Activated T-cell treated with anti-CD3 and anti-CD28 coated beads, Interleukin-2, amount 50 U/mL, for 72 hours (primary cell): ENCODE measurements around the gene PPP3CB. TPM values are rescaled to one million over a fixed set of nuclear protein-coding genes. Genes with fewer than 3 reads are reported as not detected.

Experiments used
- ATAC-seq, 2 donors: fragments of 150-1000 bp; cut with Tn5 transposase; replicated peaks in 1 of 2; 2 replicates each; pipeline ENCODE4 v1.10.0; 2021; ENCODE audit warnings: moderate library complexity in 2 of 2, mild to moderate bottlenecking in 1 of 2
- DNase-seq, 2 donors: peaks; one replicate each; pipeline ENCODE4 v3.0.0; 2021 to 2022; ENCODE audit warnings: mixed read lengths in 1 of 2
- H3K27ac Mint-ChIP-seq: one replicate; pipeline ENCODE4 v1.8.0; 2022; ENCODE audit warnings: mild to moderate bottlenecking, moderate library complexity, mixed read lengths
- H3K27me3 Mint-ChIP-seq: one replicate; pipeline ENCODE4 v1.8.0; 2022; ENCODE audit warnings: low read depth, mixed read lengths
- H3K36me3 Mint-ChIP-seq, 2 donors: one replicate each; pipeline ENCODE4 v1.8.0; 2022; ENCODE audit warnings: mixed read lengths in 2 of 2, mild to moderate bottlenecking in 1 of 2; ENCODE audit not compliant: insufficient read depth in 2 of 2
- H3K4me1 Mint-ChIP-seq: one replicate; pipeline ENCODE4 v1.8.0; 2022; ENCODE audit warnings: low read depth, mixed read lengths
- H3K4me3 Mint-ChIP-seq, 2 donors: one replicate each; pipeline ENCODE4 v1.8.0; 2022; ENCODE audit warnings: mild to moderate bottlenecking in 2 of 2, mixed read lengths in 2 of 2, moderate library complexity in 2 of 2
- H3K9me3 Mint-ChIP-seq, 2 donors: one replicate each; pipeline ENCODE4 v1.8.0; 2022; ENCODE audit warnings: mixed read lengths in 2 of 2
- total RNA-seq, 2 donors: library from RNA; stranded (reverse); gene quantifications; one replicate each; pipeline ENCODE4 v1.2.3, GENCODE V29; 2022

The PPP3CB gene
- 10 to 100 TPM; 42.6 to 45.7 TPM for total RNA-seq

- peak within 1 kb of the TSS; percentile 96 to 99 for H3K4me3 Mint-ChIP-seq
- no peaks in the 10 kb centered on the region for H3K27me3 Mint-ChIP-seq
- peaks cover 2% of the 10 kb centered on the region in 2 donors for H3K36me3 Mint-ChIP-seq
- DNase-seq = peak; percentile 85 to 87
- peak; percentile 78 to 81 for ATAC-seq
- H3K27ac Mint-ChIP-seq = peak within 1 kb of the TSS; percentile 95
- H3K9me3 Mint-ChIP-seq = no peaks in the 10 kb centered on the region
- peaks cover 46% of the 10 kb centered on the region for H3K4me1 Mint-ChIP-seq
These were observed at the start of gene PPP3CB for GRCh38 chr10:73495884-73496674. TSS of gene PPP3CB (minus strand) at chr10:73496024. CDS start at chr10:73495889, 135 bp downstream.

- Mint-ChIP-seq H3K9me3 (no peaks in the 10 kb centered on the region), H3K27ac (no peak overlapping the region), H3K4me3 (no peak overlapping the region), H3K4me1 (no peaks in the 10 kb centered on the region), H3K27me3 (no peaks in the 10 kb centered on the region), H3K36me3 (no peaks in the 10 kb centered on the region)
- no peak for DNase-seq
- no peak for ATAC-seq
These were observed 49.5 kb upstream of the PPP3CB start for GRCh38 chr10:73545357-73545756.

DNA sequence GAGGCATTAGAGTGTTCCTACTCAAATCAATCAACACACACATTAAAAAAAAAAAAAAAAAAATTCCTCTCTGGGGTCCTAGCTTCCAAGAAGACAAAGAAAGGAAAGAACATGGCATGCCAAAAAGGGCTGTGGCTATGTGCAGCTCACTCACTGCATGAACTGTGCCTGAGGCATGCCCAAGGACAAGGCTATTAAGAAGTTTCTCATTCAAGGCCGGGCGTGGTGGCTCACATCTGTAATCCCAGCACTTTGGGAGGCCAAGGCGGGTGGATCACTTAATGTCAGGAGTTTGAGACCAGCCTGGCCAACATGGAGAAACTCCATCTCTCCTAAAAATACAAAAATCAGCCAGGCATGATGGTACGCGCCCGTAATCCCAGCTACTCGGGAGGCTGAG is 41.9 kb upstream of the PPP3CB start:
- Mint-ChIP-seq H3K9me3 (no peaks in the 10 kb centered on the region), H3K4me1 (peaks cover 12% of the 10 kb centered on the region), H3K4me3 (no peak overlapping the region), H3K27ac (no peak overlapping the region), H3K27me3 (no peaks in the 10 kb centered on the region), H3K36me3 (no peaks in the 10 kb centered on the region)
- DNase-seq (no peak), ATAC-seq (no peak)

DNA sequence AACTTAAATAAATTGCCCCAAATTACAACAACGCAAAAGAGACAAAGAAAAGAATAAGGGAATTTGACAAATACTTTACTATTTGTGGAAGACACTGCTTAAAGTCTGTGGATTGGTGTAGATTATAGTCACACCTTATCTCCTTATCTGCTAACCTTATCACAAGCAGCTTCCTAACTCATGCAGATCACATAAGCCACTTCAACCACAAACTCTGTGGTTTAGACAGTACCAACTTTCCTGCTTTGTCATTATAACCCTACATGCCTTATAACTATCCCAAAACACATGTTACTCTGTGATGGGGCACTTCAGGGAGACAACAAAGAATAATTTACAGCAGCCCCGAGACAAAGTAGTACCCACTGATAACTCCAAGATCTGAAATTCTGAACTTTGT is 41.5 kb upstream of the PPP3CB start:
- no peak overlapping the region for H3K27ac Mint-ChIP-seq
- no peaks in the 10 kb centered on the region for H3K9me3 Mint-ChIP-seq
- DNase-seq (no peak), ATAC-seq (peak; percentile 36 to 56)
- H3K27me3 Mint-ChIP-seq = no peaks in the 10 kb centered on the region
- H3K36me3 Mint-ChIP-seq = no peaks in the 10 kb centered on the region
- H3K4me3 Mint-ChIP-seq = no peak overlapping the region
- peaks cover 12% of the 10 kb centered on the region for H3K4me1 Mint-ChIP-seq

DNA sequence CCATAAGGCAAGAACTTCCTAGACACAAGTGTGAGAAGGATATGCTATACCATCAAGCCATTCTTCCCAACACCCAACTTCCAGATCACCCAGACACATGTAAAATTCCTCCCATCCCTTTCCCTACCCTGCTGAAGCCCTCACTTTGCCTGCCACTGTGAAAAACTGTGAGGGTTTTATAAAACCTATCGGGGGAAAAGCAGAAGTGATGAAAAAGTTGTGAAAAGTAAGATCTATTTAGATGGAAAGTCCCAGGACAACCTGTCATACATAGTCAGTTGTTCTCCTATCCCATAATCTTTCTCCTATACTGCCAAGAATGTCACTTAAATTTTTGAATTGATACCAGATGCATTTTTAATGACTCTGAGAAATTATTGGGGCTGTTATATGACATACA is 39.0 kb upstream of the PPP3CB start:
- no peak for ATAC-seq
- peaks cover 12% of the 10 kb centered on the region for H3K4me1 Mint-ChIP-seq
- no peaks in the 10 kb centered on the region for H3K27me3 Mint-ChIP-seq
- no peaks in the 10 kb centered on the region for H3K36me3 Mint-ChIP-seq
- H3K4me3 Mint-ChIP-seq = no peak overlapping the region
- H3K27ac Mint-ChIP-seq = no peak overlapping the region
- DNase-seq = no peak
- no peaks in the 10 kb centered on the region for H3K9me3 Mint-ChIP-seq

DNA sequence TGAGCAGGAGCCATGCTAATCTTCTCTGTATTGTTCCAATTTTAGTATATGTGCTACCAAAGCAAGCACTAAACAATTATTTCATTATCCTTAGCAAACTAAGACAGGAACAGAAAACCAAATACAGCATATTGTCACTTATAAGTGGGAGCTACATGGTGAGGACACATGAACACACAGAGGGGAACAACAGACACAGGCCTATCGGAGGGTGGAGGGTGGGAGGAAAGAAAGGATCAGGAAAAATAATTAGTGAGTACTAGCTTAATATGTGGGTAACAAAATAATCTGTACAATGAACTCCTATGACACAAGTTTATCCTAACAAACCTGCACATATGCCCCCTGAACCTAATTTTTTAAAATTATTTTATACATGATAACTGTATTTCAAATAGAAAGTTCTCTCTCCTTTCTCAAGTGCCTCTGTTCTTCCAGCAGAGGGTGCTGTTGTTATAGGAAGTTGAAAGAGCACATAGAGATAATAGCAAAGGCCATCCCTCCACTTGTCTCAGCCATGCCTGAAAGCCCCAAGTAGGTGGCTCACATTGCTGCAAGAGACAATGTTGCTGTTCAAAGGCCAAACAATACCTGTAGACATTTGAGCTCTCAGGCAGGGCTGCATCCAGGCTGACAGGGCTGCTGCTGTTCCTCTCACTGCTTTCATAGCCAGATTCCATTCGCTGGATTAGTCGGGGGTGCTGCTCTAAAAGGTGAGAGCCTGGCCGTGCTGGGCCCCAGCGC is 33.4 kb upstream of the PPP3CB start:
- Mint-ChIP-seq H3K27ac (no peak overlapping the region), H3K4me3 (no peak overlapping the region), H3K27me3 (no peaks in the 10 kb centered on the region), H3K4me1 (no peaks in the 10 kb centered on the region), H3K36me3 (no peaks in the 10 kb centered on the region), H3K9me3 (no peaks in the 10 kb centered on the region)
- ATAC-seq = peak; percentile 83 to 87
- peak; percentile 43 to 58 for DNase-seq

DNA sequence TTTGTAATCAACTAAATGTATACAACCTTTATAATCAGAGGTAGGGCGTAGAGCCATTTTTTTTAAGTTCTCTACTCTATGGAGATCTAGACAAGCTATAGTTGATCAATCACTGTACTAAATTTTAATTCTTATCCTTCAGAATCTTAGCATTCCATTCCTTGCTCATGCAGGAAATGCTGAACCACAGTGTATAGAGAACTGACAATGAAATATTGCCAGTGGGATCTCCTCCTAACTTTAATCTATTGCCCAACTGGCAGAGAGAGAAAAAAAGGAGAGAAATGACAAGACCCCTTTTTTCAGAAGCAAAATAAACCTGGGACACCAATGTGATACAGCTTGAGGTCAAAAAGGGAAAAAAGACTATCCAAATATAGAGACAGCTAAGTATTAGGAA is 26.4 kb upstream of the PPP3CB start:
- H3K27me3 Mint-ChIP-seq = no peaks in the 10 kb centered on the region
- no peak overlapping the region for H3K4me3 Mint-ChIP-seq
- DNase-seq (no peak), ATAC-seq (no peak)
- H3K36me3 Mint-ChIP-seq = no peaks in the 10 kb centered on the region
- no peaks in the 10 kb centered on the region for H3K9me3 Mint-ChIP-seq
- no peak overlapping the region for H3K27ac Mint-ChIP-seq
- no peaks in the 10 kb centered on the region for H3K4me1 Mint-ChIP-seq

DNA sequence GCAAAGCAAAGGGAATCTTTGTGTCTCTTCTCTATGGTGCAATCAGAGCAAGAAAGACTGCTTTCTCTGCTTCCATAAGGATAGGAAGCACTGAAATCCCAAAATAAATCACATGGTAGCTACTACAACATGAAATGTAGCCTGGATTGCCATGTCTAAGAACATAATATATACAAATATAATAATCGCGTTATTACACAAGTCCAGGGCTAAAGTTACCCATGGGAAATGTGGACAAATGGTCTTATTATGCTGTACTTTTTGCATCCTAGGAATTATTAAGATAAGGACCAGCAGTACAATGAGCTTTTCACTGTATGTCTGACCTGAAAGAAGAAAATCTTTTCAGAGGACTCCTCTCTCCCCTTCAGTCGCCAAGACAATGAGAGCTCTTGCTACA is 23.5 kb upstream of the PPP3CB start:
- ATAC-seq (no peak), DNase-seq (no peak)
- no peaks in the 10 kb centered on the region for H3K4me1 Mint-ChIP-seq
- no peaks in the 10 kb centered on the region for H3K9me3 Mint-ChIP-seq
- no peaks in the 10 kb centered on the region for H3K36me3 Mint-ChIP-seq
- no peak overlapping the region for H3K27ac Mint-ChIP-seq
- H3K27me3 Mint-ChIP-seq = no peaks in the 10 kb centered on the region
- no peak overlapping the region for H3K4me3 Mint-ChIP-seq

DNA sequence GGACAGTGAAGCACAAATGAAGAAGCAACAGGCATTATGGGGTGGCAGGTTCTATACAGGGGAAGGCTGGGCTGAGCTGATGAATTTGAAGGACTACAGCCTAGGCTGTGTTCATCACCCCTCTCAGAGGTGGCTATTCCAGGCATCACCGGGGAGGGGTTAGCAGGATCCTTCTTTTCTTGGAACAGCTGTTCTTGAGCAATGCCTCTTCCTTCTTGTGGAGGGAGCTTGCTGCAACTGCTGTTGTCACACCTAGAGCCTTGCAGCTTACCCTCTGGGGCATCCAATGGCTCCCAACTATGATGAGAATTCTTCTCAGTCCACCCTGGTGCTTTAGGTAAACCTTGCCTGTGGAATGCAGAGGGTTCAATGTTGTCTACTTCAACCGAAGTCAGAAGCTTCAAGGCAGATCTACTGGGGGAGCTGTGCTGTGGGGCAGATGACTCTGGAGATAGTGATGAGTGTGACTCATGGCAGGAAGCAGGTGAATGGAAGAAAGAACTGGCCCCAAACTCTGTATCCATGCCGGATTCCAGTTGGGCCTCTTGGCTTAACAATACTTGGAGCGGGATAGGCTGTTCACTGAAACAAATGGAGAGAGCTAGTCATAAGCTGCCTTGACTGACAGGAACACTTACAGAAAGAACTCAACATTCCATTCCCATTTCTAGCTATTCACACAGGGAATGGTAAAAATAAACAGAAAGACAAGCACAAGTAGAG is 21.5 kb upstream of the PPP3CB start:
- H3K36me3 Mint-ChIP-seq = no peaks in the 10 kb centered on the region
- no peak overlapping the region for H3K27ac Mint-ChIP-seq
- no peak for ATAC-seq
- H3K27me3 Mint-ChIP-seq = no peaks in the 10 kb centered on the region
- DNase-seq = no peak
- H3K4me3 Mint-ChIP-seq = no peak overlapping the region
- no peaks in the 10 kb centered on the region for H3K9me3 Mint-ChIP-seq
- H3K4me1 Mint-ChIP-seq = no peaks in the 10 kb centered on the region

DNA sequence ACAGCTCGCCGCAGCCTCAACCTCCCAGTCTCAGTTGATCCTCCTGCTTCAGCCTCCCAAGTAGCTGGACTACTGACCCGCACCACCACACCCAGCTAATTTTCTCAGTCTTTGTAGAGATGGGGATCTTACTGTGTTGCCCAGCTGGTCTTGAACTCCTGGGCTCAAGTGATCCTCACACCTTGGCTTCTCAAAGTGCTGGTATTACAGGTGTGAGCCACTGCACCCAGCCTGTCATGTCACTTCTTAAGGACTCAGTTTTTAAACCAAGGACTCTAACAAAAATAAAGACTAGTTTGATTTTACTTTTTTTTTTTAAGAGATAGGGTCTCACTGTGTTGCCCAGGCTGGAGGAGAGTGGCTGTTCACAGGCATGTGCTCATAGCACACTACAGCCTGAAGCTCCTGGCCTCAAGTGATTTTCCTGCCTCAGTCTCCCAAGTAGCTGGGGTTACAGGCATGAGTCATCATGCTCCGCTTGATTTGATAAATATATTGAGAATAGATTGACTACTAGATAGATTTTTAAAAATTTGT is 16.5 kb upstream of the PPP3CB start:
- no peak for DNase-seq
- no peaks in the 10 kb centered on the region for H3K36me3 Mint-ChIP-seq
- H3K27me3 Mint-ChIP-seq = no peaks in the 10 kb centered on the region
- H3K9me3 Mint-ChIP-seq = no peaks in the 10 kb centered on the region
- no peak overlapping the region for H3K4me3 Mint-ChIP-seq
- no peak for ATAC-seq
- no peak overlapping the region for H3K27ac Mint-ChIP-seq
- H3K4me1 Mint-ChIP-seq = no peaks in the 10 kb centered on the region

DNA sequence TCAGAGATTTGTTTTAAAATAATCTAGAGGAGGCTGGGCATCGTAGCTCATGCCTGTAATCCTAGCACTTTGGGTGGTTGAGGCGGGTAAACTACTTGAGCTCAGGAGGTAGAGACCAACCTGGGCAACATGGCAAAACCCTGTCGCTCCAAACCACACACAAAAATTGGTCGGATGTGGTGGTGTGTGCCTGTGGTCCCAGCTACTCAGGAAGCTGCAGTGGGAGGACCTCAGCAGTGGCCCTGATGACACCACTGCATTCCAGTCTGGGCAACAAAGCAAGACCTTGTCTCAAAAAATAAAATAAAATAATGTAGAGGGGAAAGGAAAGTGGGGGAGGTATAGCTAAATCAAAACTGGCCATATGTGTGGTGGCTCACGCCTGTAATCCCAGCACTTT is 13.9 kb upstream of the PPP3CB start:
- Mint-ChIP-seq H3K27ac (no peak overlapping the region), H3K4me3 (no peak overlapping the region), H3K36me3 (no peaks in the 10 kb centered on the region), H3K4me1 (no peaks in the 10 kb centered on the region), H3K27me3 (no peaks in the 10 kb centered on the region), H3K9me3 (no peaks in the 10 kb centered on the region)
- no peak for DNase-seq
- ATAC-seq = no peak

GRCh38 chr10:73506491-73506890 is 10.7 kb upstream of the PPP3CB start:
- Mint-ChIP-seq H3K36me3 (peaks cover 0 to 7% of the 10 kb centered on the region in 2 donors), H3K9me3 (no peaks in the 10 kb centered on the region), H3K4me1 (peaks cover 13% of the 10 kb centered on the region), H3K27me3 (no peaks in the 10 kb centered on the region), H3K4me3 (no peak overlapping the region), H3K27ac (no peak overlapping the region)
- no peak for DNase-seq
- no peak for ATAC-seq

- Mint-ChIP-seq H3K27ac (no peak overlapping the region), H3K36me3 (peaks cover 0 to 7% of the 10 kb centered on the region in 2 donors), H3K4me3 (no peak overlapping the region), H3K27me3 (no peaks in the 10 kb centered on the region), H3K4me1 (peaks cover 17% of the 10 kb centered on the region), H3K9me3 (no peaks in the 10 kb centered on the region)
- no peak for DNase-seq
- ATAC-seq = no peak
These were observed 10.2 kb upstream of the PPP3CB start for GRCh38 chr10:73506074-73506473.
